Gastroesophageal sphincter (tissue), 4 donors: ENCODE results near the gene TENT5A. TPM values are rescaled to one million over a fixed set of nuclear protein-coding genes. Genes with fewer than 3 reads are reported as not detected.

ENCODE experiments used
- ATAC-seq: fragments of 150-250 bp; one replicate; pipeline ENCODE4 v1.9.1; 2016; ENCODE audit warnings: mild to moderate bottlenecking, moderate library complexity
- H3K27ac ChIP-seq, 4 donors: fragments of 200-600 bp; sonication (generic) in 3 of 4; 1 replicate in 3 of 4; 2 replicates in 1 of 4; pipeline ENCODE4 v1.5.1; 2016 to 2019
- H3K27me3 ChIP-seq: fragments of 200-600 bp; sonication (generic); one replicate; pipeline ENCODE4 v1.5.1; 2019
- H3K36me3 ChIP-seq, 2 donors: fragments of 200-600 bp; sonication (generic); one replicate each; pipeline ENCODE4 v1.5.1; 2019; ENCODE audit warnings: control low read depth in 1 of 2
- H3K4me1 ChIP-seq, 3 donors: fragments of 200-600 bp; sonication (generic); 1 replicate in 2 of 3; 2 replicates in 1 of 3; pipeline ENCODE4 v1.5.1; 2016 to 2019; ENCODE audit warnings: control low read depth in 2 of 3
- H3K4me3 ChIP-seq, 2 donors: fragments of 200-600 bp; sonication (generic); one replicate each; pipeline ENCODE4 v1.5.1; 2019; ENCODE audit warnings: mild to moderate bottlenecking in 1 of 2, moderate library complexity in 1 of 2
- H3K9me3 ChIP-seq, 3 donors: fragments of 200-600 bp; sonication (generic); one replicate each; pipeline ENCODE4 v1.5.1; 2017 to 2019; ENCODE audit warnings: control low read depth in 2 of 3
- CTCF ChIP-seq, 4 experiments: fragments of 200-600 bp in 2 of 4; fragments of 450-650 bp in 2 of 4; sonication (generic) in 1 of 4; IDR thresholded peaks; one replicate each; pipeline ENCODE4 v1.5.1; 2017 to 2019; ENCODE audit warnings: antibody characterized with exemption in 4 of 4, mild to moderate bottlenecking in 2 of 4, moderate library complexity in 2 of 4
- EP300 ChIP-seq: sonication (generic); formaldehyde crosslinking; IDR thresholded peaks from one replicate; pipeline ENCODE4 v1.6.1; 2017; ENCODE audit warnings: antibody characterized with exemption, mild to moderate bottlenecking
- POLR2A ChIP-seq, 2 donors: fragments of 450-650 bp; IDR thresholded peaks; one replicate each; pipeline ENCODE4 v1.6.1; 2017; ENCODE audit warnings: antibody characterized with exemption in 2 of 2, mild to moderate bottlenecking in 2 of 2, moderate library complexity in 1 of 2
- POLR2AphosphoS5 ChIP-seq: sonication (generic); formaldehyde crosslinking; IDR thresholded peaks from one replicate; pipeline ENCODE4 v1.6.1; 2017; ENCODE audit warnings: antibody characterized with exemption
- WGBS, 2 donors: methylation state at CpG; one replicate each; pipeline ENCODE4 v1.1.5; 2018; ENCODE audit warnings: low coverage in 1 of 2; 5-methylcytosine and 5-hydroxymethylcytosine counted together
- total RNA-seq, 4 donors: library from RNA; depleted of rRNA; stranded (reverse); fragments of >200 nt; gene quantifications; one replicate each; pipeline ENCODE4 v1.1.0, GENCODE V29; 2016

TENT5A gene
- total RNA-seq, 4 donors from 2014 or later = 8.4 to 35.8 (median 14.3) TPM

- peaks cover 0 to 16% (median 4%) of the 10 kb centered on the region in 3 donors for H3K4me1 ChIP-seq
- no peak overlapping the region for H3K27ac ChIP-seq
- no peaks in the 10 kb centered on the region for H3K27me3 ChIP-seq
- 85 to 87% methylated on average over 4 of the region's 4 CpGs for WGBS, 2 donors
- H3K9me3 ChIP-seq = no peaks in the 10 kb centered on the region
- no peak overlapping the region for H3K4me3 ChIP-seq
- H3K36me3 ChIP-seq = no peaks in the 10 kb centered on the region
- TF ChIP-seq CTCF (IDR thresholded peaks at IDR 0.05) (no peak), POLR2A (IDR thresholded peaks at IDR 0.05) (no peak), EP300 (no peak), POLR2AphosphoS5 (no peak)
- ATAC-seq = no peak
Measured at GRCh38 chr6:81758221-81758620, 5.7 kb upstream of the TENT5A start.

- Histone ChIP-seq H3K4me1 (peaks cover 0 to 10% (median 4%) of the 10 kb centered on the region in 3 donors), H3K27me3 (no peaks in the 10 kb centered on the region), H3K27ac (no peak overlapping the region), H3K36me3 (no peaks in the 10 kb centered on the region), H3K4me3 (no peak overlapping the region), H3K9me3 (no peaks in the 10 kb centered on the region)
- WGBS, 2 donors = no CpG with 5 or more reads among the region's 1 CpG
- TF ChIP-seq POLR2A (IDR thresholded peaks at IDR 0.05) = no peak
- no peak for TF ChIP-seq POLR2AphosphoS5
- TF ChIP-seq EP300 = no peak
- no peak for ATAC-seq
Measured at GRCh38 chr6:81756690-81757089, 4.2 kb upstream of the TENT5A start.

GRCh38 chr6:81755551-81755950 is 3.1 kb upstream of the TENT5A start:
- no peak for ATAC-seq
- WGBS, 2 donors = 85 to 100% methylated on average over 2 of the region's 3 CpGs
- no peaks in the 10 kb centered on the region for H3K9me3 ChIP-seq
- no peaks in the 10 kb centered on the region for H3K27me3 ChIP-seq
- no peak for TF ChIP-seq CTCF (IDR thresholded peaks at IDR 0.05)
- no peak for TF ChIP-seq POLR2AphosphoS5
- no peak for TF ChIP-seq EP300
- no peak for TF ChIP-seq POLR2A (IDR thresholded peaks at IDR 0.05)
- peaks cover 0 to 20% (median 4%) of the 10 kb centered on the region in 3 donors for H3K4me1 ChIP-seq
- H3K4me3 ChIP-seq = no peak overlapping the region
- H3K27ac ChIP-seq = no peak overlapping the region
- no peaks in the 10 kb centered on the region for H3K36me3 ChIP-seq

GRCh38 chr6:81754906-81755305 is 2.4 kb upstream of the TENT5A start:
- WGBS, 2 donors = 88 to 97% methylated on average over 6 of the region's 6 CpGs

GRCh38 chr6:81753711-81754577 is 1.5 kb upstream of the TENT5A start:
- TF ChIP-seq POLR2AphosphoS5 (no peak), CTCF (IDR thresholded peaks at IDR 0.05) (peak; percentile 67 to 92 (median 80))
- peak; percentile 65 for ATAC-seq
- WGBS, 2 donors = 38 to 40% methylated on average over 9 to 21 of the region's 43 CpGs

More at GRCh38 chr6:81754906-81755305, 2.4 kb upstream of the TENT5A start:
- Histone ChIP-seq H3K27ac (no peak overlapping the region), H3K4me3 (no peak overlapping the region), H3K27me3 (no peaks in the 10 kb centered on the region), H3K4me1 (peaks cover 0 to 26% (median 4%) of the 10 kb centered on the region in 3 donors), H3K36me3 (no peaks in the 10 kb centered on the region), H3K9me3 (no peaks in the 10 kb centered on the region)
- no peak for ATAC-seq
- TF ChIP-seq EP300 = no peak
- no peak for TF ChIP-seq POLR2A (IDR thresholded peaks at IDR 0.05)
- TF ChIP-seq POLR2AphosphoS5 = no peak
- TF ChIP-seq CTCF (IDR thresholded peaks at IDR 0.05) = no peak

More at GRCh38 chr6:81753711-81754577, 1.5 kb upstream of the TENT5A start:
- Histone ChIP-seq H3K36me3 (no peaks in the 10 kb centered on the region), H3K27me3 (no peaks in the 10 kb centered on the region), H3K4me3 (peak overlapping the region; percentile 78 to 87), H3K4me1 (peaks cover 0 to 35% (median 9%) of the 10 kb centered on the region in 3 donors), H3K9me3 (no peaks in the 10 kb centered on the region), H3K27ac (peak overlapping the region; percentile 78 to 96 (median 95))
